GM18499 (cell line): ENCODE data around the gene PARD3B.

Experiments used
- ATAC-seq: cut with Tn5 transposase; IDR thresholded peaks from one replicate; pipeline ENCODE4 v1.9.1; 2021; ENCODE audit warnings: moderate number of reproducible peaks; ENCODE audit not compliant: insufficient read depth, unreplicated experiment

PARD3B gene

GRCh38 chr2:204913854-204914464, 368.7 kb downstream of the PARD3B start:
- no peak for ATAC-seq

GRCh38 chr2:204914708-204915107, 369.4 kb downstream of the PARD3B start:
- no peak for ATAC-seq

GRCh38 chr2:204917089-204917701, 371.9 kb downstream of the PARD3B start:
- no peak for ATAC-seq

- no peak for ATAC-seq
Observed at GRCh38 chr2:204920776-204921175, 375.5 kb downstream of the PARD3B start.

GRCh38 chr2:204923957-204924356, 378.7 kb downstream of the PARD3B start:
- no peak for ATAC-seq

GRCh38 chr2:204931562-204931961, 386.3 kb downstream of the PARD3B start:
- ATAC-seq = no peak

GRCh38 chr2:204933735-204934374, 388.6 kb downstream of the PARD3B start:
- no peak for ATAC-seq

DNA sequence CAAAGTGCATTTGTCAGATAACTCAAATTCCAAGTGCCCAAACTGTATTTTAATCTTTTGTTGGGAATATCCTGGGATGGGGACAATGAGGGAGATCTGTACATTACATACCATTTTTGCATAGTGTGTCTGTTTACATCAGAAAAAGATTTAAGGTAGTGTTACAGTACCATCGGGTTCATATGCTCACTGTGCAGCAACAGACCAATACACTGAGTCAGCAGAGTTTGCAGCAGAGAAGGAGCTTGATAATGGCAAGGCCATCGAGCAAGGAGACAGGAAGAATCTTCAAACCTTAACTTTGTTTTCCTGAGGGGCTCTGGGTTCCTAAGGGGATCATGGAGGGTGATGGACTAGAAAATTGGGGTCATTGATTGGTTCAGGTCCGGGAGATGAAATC, 399.7 kb downstream of the PARD3B start:
- ATAC-seq = no peak

DNA sequence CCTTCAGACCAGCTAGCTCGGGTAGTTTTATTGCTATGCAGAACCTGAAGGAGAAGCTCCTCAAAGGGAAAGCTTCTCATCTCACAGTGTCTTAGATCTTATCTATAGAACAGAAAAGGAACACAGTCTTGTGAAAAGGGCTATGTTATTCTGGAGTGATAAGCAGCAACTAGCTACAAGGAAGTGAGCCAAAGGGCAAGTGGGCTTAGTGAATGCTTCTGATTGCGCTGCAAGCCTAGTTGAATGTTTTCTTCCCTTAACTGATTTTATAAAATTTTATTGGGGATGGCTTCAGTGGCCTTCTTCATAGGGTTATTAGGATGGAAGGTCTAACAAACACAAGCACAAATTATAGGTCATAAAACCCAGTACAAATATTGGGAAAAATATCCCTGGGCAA, 400.1 kb downstream of the PARD3B start:
- ATAC-seq = no peak

DNA sequence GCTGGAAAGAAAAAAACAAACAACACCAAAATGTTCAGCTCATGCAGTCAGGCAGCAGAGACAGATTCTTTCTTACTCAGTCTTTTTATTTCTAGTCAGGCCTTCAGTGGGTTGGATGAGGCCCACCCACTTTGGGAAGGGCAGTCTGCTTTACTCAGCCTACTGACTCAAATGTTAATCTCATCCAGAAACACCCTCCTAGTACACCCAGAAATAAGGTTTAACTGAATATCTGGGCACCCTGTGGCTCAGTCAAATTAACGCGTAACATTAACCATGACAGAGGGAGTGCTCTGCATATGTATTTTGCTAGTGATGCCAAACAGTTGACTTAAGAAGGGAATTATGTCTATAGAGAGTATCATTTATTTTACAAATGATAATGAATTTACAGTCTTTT, 401.6 kb downstream of the PARD3B start:
- ATAC-seq = no peak

DNA sequence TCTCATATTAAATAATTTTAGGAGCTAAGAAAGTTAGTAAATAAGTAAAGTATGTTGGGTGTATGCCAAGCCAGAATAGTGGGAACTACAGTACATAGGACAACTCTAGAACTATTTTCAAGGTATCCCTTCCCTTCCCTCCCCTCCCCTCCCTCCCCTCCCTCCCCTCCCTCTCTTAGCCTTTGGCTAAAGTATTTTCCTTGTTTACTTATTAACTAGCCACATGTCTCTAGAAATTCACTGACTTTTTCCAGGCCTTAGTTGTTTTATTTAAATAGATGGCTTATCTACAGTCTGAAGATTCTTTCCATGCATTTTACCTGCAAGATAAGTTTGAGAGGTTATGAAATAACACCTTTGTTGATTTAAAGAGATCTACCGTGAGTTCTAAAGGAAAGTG, 402.1 kb downstream of the PARD3B start:
- ATAC-seq = no peak

GRCh38 chr2:204948024-204948763, 402.9 kb downstream of the PARD3B start:
- no peak for ATAC-seq

GRCh38 chr2:204948822-204949221, 403.5 kb downstream of the PARD3B start:
- ATAC-seq = no peak

- no peak for ATAC-seq
Observed at GRCh38 chr2:204950695-204951346, 405.5 kb downstream of the PARD3B start.

DNA sequence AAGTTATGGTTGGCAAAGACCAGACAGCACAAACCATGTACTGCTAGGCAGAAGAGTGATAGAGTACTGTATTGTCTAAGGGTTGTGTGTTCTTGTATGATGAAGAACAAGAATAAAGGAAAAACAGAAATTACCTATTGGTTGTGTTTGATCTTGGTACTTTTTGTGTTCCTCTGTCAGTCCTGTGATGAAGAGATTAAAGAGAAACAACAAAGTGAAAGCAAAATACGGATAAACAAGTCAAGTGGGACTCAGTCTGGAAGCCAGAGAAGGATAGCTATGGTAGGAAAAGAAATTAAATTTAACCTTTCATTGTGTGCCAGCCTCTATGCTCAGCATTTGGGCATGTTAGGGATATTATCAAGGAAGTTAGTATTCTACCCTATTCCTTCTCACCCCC, 413.1 kb downstream of the PARD3B start:
- no peak for ATAC-seq

DNA sequence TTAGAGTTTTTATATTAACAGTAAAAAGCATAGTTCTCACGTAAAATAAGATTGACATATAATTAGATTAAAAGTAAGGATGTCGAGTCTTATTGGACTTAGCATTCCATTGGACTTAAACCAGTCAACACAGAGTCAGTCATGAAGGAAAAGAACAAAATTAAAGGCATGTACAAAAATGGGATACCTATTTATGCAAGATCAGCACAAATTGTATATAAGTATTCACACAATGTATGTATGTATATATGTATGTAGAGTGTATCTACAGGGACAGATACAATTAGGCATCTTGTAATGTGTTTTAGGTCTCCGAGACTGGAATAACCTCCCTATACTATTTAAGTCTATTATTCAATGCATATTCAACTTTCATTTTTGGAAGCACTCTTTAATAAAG, 419.1 kb downstream of the PARD3B start:
- no peak for ATAC-seq

DNA sequence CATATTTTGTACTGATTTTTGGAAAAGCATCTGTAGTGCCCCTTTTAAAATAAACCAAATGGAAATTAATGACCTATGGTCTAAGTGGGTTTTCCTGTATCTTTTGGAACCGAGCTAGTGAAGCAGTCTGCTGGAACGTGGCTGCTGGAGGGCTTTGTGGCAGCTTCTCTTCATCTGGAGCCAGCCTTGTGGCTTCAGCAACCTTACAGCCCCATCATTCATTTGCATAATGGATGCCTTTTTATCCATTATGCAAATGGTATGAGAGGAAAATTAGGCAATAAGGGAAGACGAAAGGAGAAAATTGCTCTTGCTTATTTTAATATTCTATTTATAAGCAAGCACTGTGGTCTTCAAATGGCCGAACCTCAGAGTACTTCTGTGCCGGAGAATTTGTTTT, 421.0 kb downstream of the PARD3B start:
- ATAC-seq = no peak

GRCh38 chr2:204967199-204967960, 422.1 kb downstream of the PARD3B start:
- no peak for ATAC-seq

- no peak for ATAC-seq
Observed at GRCh38 chr2:204971206-204971907, 426.1 kb downstream of the PARD3B start.
